Fibroblast of gingiva (primary cell): ENCODE data around the gene SPCS2.

ENCODE experiments used
- DNase-seq: peaks from one replicate; pipeline ENCODE4 v3.0.0-alpha.2; 2011; ENCODE audit warnings: low read depth

The SPCS2 gene

DNA sequence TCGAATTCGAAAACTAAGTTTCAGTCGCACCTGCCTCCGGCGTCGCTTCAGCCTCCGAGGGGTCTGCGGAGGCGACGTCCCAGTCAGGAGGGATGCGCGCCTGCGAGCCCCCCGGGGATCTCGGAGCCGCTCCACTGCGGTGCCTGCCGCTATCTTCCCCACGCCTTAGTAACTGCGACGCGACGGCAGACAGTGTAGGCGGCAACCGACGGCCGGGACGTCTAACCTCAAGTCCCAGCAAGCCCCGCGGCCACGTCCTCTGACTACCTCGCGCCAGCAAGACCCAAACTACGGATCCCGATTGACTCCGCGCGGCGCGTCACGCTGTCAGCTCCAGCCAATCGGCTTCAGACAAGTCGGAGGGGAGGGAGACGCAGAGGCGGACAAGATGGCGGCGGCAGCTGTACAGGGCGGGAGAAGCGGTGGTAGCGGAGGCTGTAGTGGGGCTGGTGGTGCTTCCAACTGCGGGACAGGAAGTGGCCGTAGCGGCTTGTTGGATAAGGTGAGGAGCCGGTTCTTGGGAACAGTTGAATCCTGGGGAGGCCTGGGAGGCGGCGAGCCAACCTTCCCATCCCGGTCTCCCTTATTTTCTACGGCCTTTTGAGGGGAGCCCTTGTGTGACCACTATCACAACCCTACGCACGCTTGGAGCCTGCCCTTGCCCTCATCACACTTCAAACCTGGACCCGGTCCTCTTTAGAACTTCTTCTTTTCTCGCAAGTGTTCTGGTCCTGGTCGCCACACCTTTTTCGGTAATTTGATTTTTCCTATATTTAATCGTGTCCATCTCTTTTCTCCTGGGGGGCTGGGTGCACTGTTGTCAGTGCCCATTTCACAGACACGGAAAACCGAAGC, at the start of gene SPCS2, which contains the start of gene XRRA1:
SPCS2 (plus strand) TSS at position 369 of the 855 bp plus-strand sequence; CDS start at position 389, 20 bp downstream.
XRRA1 (minus strand) TSS at position 194 of the 855 bp plus-strand sequence. CDS start 8,213 bp downstream, outside the sequence.
- peak; percentile 99 for DNase-seq

DNA sequence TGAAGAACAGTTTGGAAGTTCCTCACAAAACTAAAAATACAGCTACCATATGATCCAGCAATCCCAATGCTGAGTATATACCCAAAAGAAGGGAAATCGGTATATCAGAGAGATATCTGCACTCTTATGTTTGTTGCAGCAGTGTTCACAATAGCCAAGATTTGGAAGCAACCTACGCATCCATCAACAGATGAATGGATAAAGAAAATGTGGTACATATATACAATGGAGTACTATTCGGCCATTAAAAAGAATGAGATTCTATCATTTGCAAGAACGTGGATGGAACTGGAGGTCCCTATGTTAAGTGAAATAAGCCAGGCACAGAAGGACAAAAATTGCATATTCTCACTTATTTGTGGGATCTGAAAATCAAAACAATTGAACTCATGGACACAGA, 46.7 kb upstream of the SPCS2 start:
- no peak for DNase-seq

DNA sequence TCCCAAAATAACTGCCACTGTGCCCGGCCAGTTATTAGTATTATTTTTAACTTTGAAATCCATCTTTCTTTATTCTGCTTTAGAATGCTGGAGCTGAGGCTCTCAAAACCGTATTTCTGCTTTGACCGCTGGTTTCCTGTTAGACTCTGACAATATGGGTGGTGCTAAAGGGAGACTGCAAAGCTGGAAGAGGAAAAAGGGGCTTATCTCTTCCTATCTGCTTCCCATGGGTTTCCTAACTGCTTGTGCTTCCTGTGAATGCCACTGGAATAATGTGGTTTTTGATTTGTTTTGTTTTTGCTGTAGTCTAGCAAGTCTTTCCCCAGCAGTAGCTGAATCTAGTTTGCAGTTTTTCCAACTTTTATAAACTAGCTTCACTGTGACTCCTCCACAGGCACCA, 43.7 kb upstream of the SPCS2 start:
- DNase-seq = no peak

DNA sequence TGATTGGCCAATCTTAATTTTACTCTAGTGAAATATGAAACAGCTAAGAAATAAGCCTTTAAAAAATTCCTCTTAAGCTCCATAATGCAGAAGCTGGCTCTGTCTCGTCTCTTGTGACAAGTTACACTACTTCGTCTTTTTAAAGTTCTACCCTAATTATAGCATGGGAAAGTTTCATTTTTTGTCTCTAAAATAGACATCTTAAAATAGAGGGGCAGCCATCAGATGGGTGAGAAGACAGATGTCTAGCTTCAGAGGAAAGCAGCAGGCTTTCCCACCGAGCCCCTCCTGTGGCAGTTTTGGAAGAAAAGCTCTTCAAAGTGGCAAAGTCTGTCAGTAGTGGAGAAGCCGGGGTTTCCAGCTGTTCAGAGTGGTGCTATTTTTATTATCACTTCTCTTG, 39.7 kb upstream of the SPCS2 start:
- no peak for DNase-seq

DNA sequence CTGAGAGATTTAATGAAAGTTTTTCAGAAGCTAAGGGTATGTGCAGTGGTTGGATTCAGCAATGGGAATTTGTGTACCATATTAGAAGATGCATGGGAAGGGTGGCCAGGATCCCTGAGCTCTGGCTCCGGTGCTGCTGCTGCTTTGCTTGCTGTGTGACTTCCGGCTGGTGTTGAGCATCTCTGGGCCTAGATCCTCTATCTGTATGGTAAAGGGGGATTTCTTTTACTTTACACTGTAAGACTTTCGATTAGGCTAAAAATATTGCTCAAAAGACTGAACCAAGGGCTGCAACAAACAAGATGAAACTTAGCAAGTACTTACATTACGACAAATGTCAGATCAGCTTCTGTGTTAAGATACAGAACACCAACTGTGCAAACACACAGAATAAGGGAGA, 39.3 kb upstream of the SPCS2 start:
- DNase-seq = no peak

DNA sequence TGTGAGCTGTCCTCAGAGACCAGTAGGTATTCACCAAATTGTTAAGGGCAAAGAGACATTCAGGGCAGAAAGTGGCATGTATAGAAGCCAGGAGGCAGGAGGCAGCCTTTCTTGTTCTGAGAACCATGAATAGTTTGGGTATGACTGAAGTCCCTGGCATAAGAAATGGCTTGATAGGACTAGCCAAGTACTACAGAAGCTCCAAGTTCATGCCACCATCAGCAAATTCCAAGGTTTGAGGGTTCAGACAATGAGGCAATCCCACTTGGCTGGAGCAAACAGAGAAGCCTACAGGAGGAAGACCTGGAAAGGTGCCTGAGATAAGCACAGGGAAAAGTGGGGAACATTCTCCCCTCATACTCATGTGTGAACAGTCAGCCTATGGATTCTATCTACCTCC, 25.9 kb upstream of the SPCS2 start:
- DNase-seq = peak; percentile 66

DNA sequence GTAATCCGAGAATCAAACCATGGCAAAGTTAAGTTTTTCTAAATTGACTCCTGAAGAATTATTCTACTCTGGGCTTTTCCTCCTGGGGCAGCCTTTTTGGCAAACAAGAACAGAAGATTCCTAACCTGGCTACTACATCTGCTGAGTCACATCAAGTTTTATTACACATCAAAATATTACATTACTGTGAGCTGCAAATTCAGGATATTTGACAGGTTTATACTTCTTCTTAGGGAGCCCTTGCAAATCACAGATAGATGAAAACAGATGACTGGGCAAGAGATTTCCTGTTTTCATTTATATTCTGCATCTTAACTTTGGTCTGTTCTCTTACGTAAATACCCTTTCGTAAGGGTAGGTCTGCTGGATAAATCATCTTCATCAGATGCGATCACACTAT, 23.8 kb upstream of the SPCS2 start:
- peak; percentile 44 for DNase-seq

DNA sequence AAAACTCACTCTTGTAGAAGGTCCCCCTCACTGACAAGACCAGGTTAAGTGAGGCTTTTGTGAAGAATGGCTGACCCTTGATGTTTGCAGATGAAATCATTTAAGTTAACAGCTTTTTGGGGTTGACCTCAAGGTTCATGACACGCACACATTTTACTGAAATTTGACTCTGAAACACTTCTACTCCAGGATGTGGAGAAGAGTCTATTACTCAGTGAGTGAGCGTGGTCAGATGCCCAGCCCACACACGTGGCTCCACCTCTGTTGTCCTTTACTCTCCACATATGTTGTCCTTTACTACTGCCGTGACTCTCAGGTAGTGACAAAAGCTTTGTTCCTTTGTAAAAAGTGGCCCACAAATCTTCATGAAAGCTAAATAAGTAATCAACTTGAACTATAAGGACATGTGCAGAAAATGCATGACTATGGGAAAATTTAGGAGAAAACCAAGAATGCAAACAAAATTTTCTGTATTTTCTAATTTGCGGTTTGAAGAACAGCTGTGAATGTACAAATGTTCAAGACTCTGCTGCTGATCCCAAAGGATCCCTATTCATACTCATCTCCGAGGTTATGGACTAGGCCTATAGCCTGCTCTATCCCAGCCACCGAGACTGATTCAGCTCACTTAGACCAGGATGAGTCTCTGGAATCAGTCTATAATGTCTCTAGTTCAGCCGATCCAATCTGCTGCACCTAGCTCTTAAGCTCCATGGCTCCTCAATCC, 22.6 kb upstream of the SPCS2 start:
- DNase-seq = peak; percentile 7

DNA sequence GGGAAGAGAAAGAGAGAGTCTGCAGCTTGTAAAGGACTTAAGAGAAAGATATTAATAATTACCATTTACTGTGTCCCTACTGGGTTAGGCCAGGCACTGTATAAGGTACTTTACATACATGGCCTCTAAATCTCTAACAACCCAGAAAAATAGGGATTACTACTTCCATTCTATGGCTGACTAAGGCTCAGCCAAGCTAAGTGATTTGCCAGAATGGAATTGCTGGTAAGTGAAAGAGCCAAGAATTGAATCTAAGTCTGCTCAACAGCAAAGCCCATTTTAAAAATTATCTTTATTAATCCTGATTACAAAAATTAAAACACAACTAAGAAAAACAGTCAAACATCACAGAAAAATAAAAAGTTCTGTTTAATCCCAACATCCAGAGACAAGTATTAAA, 21.6 kb upstream of the SPCS2 start:
- DNase-seq = no peak

DNA sequence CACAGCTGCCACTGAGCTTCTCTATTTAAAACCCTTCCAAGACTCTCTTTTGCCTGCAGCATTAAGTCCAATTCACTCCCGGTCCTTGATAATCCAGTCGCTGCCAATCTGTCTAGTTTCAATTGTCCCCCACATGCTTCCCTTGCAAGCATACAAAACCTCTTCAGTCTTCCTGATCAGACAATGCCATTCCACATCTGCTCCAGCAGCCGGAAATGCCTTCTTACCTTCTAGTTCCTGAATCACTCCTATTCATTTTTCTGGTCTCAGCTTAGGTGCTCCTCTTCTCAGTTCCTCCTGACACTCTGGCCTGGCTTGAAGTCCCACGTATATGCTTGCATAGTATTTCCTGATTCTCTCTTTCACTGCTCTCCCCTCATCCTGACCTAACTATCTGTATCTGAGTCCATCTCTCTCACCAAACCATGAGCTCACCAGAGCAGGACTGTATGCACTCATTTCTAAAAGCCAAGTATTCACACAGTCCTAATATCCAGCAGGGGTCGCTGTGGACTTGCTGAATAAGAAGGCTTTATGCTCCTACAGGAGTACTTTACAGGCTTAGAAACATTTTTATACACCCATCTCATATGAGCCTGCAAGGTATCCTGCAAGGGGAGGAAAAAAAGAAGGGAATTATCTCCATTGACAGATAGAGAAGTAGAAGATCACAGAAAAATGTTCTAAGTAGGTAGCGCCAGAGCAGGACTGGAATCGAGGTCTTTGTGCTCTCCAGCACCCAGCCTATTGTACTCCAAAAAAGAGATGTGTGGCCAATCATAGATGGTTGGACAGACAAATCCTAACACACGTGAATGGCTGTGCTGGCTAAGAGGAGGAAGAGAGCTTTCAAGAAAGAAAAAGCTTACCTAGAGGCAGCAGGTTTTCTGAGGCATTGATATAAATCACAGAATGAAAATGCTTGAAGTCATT, 19.4 kb upstream of the SPCS2 start:
- peak; percentile 84 for DNase-seq

DNA sequence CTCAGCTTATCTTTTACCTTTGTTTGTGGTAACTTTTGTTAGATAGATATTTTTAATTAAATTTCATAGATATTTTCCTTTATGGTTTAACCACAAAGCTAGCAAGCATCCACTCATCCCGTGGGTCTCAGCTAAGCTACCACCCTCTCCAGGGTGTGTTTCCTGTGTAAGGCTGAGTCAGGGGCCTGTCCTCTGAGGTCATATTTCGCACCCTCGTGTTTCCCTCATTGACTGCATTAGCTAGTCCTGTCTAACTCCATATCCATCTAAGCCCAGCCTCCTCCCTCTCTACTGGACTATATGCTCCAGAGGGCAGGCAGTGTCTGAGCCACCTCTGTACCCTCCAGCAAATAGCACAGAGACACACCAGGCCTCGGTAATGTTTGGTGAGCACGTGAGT, 16.9 kb upstream of the SPCS2 start:
- DNase-seq = no peak

DNA sequence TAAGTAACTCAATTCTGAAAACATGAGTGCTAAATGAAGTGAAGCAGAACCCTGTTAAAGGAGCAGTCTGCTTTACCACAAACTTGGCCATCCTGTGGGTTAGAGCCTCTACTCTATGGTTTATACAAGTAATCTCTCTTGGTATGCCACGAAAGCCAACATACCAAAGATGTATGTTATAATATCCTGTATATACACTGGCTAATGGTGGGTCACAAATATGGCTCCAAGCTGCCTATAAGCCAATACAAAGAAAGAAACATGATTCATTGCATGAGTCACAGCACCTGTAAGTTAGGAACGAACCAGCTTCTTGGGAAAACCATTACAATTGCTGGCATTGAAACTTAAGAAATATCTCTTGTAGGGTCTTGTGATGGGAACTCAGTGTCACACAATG, 16.3 kb upstream of the SPCS2 start:
- DNase-seq = no peak

DNA sequence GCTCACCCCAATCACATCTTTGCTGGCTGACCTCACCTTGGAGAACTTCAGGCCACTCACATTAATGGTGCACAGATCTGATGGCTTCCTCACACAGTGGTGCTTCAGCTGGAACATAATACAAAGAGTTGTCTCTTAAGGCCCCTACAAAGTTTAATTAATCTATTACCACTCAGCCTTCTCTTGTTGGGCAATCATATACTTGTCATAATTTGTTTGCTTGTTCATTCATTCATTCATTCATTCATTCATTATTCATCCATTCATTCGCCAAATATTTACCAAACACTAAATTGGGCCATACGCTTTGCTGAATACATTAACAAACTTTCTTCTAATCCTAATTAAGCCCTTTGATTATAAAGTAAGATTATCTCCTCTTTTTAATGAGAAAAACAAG, 15.3 kb upstream of the SPCS2 start:
- no peak for DNase-seq

DNA sequence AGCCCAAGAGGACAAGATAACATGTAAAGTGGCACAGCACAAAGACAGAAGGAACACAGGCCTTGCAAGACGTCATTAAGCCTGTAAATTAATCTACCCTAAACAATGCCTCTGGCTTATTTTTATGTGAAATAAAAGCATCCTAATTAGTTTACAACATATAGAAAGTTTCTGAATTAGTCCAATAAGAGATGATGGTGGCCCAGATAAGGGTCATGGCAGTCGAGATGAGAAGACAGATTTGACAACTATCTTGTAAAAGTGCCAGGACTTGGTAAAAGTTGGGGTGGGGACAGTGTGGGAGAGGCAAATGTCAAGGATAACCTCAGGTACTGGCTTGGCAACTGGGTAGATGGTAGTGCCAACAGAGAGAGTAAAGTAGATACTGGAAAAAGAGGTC, 13.8 kb upstream of the SPCS2 start:
- no peak for DNase-seq

DNA sequence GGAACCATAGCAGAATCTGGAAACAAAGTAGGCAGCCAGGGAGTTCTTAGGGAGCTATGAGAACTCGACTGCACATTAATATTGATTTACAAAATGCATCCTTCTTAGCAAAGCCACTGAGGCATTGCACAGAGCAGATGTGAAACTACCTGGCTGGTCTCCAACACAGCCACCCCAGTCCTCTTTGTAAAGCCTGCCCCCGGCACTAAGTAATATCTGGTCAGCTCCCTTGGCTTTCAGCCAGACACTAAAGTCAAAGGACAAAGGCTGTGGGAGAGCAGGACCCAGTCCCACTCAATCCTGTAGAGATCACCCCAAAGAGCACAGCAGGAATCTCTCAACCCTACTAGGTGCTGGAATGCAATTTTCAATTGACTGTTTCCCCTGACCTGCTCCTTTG, 13.0 kb upstream of the SPCS2 start:
- DNase-seq = no peak

DNA sequence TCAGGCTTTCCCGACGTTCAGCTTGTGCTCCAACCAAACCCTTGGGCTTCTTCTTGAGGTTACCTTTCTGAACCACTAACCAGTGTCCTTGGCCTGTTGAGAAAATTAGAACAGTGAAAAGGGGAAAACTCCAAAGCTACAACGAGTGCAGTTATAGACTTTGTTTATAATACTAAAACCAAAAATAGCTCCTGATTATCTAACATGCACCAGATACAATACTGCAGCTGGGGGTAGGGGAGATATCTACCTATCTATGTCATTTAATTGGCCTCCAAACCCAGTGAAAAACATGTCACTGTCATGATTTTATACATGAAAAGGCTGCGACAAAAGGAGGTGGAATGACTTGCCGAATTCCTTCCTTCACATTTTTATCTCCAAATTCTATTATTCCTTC, 12.1 kb upstream of the SPCS2 start:
- no peak for DNase-seq

DNA sequence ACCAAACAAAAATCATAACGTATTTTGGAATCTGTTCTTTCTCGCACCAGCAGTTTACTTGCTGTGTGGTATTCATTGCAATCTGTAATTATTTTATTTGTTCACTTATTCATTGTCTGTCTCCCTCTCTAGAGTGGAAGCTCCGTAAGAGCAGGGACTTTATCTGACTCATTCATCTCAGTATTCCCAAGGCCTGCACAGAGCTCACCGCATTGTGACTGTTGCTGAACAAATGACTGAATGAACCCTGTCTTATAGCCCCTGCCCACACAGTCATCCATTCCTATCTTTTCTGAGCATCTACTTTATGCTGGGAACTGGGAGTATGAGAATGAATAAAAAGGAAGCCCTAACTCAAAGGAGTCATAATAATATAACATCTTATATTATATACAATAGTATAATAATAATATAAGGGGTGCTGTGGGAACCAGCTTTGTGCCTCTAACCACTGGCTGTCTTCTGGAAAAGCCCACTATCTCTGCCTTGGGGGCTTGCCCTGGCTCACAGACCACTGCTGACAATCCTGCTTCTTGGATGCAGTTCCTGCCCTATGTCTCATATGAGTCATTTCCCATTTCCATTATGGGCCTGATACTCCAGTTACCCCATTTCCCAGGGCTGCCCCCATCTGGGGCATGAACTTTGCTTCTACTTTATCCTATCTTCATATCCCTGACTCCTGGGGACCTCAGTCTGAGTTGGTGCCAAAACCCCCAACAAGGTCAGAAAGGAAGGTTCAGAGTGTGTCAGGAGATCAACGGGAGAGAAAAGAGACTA, 11.2 kb upstream of the SPCS2 start:
- no peak for DNase-seq

DNA sequence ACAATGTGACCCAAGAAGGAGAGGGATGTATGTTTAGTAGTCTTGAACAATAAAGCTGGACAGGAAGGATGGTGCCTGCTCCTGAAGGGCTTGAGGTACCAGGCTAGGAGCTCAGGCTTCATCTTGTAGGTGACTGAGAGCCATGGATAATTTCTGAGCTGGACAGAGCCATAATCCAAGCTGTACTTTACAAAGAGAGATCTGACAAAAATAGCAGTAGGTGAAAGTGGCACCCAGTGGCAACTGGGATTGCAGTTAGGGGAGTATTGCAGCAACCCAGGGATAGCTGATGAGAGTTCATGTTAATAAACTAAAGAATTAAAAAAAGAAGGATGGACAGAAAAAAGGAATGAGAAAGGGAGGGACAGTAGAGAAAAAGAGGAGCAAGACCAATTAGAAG, 7.6 kb upstream of the SPCS2 start:
- no peak for DNase-seq

DNA sequence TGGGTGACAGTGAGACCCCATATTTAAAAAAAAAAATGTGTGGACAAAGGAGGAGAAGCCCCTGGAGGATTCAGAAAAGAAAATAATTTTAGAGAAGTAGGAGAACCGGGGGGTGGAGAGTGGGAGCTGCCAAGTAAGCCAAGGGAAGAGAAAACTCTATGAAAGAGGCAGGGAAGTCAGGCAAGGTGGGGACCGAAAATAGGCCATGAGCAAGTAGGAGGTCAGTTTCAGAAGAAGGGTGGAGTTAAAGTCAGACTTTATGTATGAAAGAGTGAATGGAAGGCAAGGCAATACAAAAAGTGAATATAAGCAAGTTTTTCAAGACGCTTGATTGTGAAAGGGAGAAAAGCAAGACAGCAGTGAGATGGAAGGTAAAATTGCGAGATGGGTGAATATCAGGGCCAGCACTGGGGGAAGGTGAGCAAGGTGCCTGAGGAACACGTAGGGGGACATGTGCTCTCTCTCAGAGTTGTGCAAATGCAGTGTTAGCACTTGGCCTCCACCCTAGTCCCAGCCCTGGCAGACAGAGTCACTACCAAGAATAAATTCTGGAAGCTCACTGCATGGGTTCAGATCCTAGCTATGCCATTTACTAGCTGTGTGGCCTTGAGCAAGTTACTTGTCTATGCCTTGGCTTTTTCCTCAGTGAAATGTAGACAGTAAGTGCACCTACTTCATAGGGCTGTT, 6.8 kb upstream of the SPCS2 start:
- no peak for DNase-seq

DNA sequence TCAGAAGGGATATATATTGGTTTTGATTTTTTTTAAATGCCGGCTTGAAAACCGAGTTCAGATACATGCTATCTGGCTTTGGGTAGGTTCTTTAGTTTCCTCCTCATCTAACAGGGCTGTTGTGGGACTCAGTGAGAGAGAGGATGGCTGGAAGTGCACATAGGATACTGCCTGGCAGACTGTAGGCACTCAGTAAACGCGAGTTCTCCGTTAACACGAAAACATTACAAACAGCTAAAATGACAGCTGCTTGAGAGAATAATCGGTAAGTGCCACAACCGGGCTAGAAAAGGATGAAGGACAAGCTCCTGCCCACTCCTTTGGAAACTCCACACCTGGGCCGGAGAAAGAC, 544 bp upstream of the SPCS2 start:
- DNase-seq = peak; percentile 23

DNA sequence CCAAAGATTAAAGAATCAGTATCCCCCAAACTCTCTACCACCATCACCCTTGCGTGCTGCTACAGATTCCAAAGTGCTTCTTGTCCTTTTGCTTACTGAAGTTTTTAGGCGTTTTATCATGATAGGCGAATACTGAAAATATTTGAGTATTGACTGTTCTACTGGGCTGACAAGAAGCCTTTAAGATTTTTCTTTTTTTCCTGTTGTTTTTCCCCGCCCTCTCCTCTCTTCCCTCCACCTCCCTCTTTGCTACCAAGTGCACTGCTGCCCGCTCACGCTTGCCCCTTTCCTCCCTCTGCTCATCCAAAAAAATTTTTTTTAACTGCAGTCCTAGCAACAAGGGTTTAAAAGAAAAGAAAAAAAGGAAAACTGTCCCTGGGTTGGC, 679 bp downstream of the SPCS2 start:
- no peak for DNase-seq
